Heart right ventricle (tissue), 16 donors: ENCODE data around the gene C16orf82. TPM values are rescaled to one million over a fixed set of nuclear protein-coding genes. Genes with fewer than 3 reads are reported as not detected.
A peak's percentile ranks its signal among the peaks of the same experiment; 100 is the strongest.

Source experiments
- ATAC-seq, 8 donors: fragments of 200-7000 bp; cut with Tn5 transposase; one replicate each; pipeline ENCODE4 v1.9.1; 2020; ENCODE audit warnings: mild to moderate bottlenecking in 8 of 8, moderate library complexity in 8 of 8, moderate number of reproducible peaks in 1 of 8
- DNase-seq, 2 donors: peaks; one replicate each; pipeline ENCODE4 v3.0.0-alpha.2; 2020
- H3K27ac ChIP-seq, 10 donors: fragments of 200-600 bp; sonication (generic) in 2 of 10; one replicate each; pipeline versions ENCODE4 v1.5.0 to v1.8.0; 2020 to 2022; ENCODE audit warnings: mild to moderate bottlenecking in 3 of 10
- H3K27me3 ChIP-seq, 7 donors: fragments of 200-600 bp; one replicate each; pipeline ENCODE4 v1.8.0; 2021 to 2022; ENCODE audit warnings: mild to moderate bottlenecking in 2 of 7
- H3K36me3 ChIP-seq, 9 donors: fragments of 200-600 bp; sonication (generic) in 1 of 9; one replicate each; pipeline versions ENCODE4 v1.5.0 to v1.8.0; 2020 to 2022; ENCODE audit warnings: mild to moderate bottlenecking in 2 of 9
- H3K4me1 ChIP-seq, 9 donors: fragments of 200-600 bp; sonication (generic) in 1 of 9; one replicate each; pipeline versions ENCODE4 v1.5.0 to v1.8.0; 2020 to 2022; ENCODE audit warnings: mild to moderate bottlenecking in 4 of 9
- H3K4me3 ChIP-seq, 10 donors: fragments of 200-600 bp; sonication (generic) in 2 of 10; one replicate each; pipeline versions ENCODE4 v1.5.0 to v1.8.0; 2020 to 2022; ENCODE audit warnings: mild to moderate bottlenecking in 7 of 10, moderate library complexity in 2 of 10
- H3K9me3 ChIP-seq, 11 donors: fragments of 200-600 bp in 10 of 11; sonication (generic) in 2 of 11; one replicate each; pipeline versions ENCODE4 v1.5.0 to v1.8.0; 2013 to 2022; ENCODE audit warnings: mild to moderate bottlenecking in 2 of 11, control low read depth in 1 of 11, moderate library complexity in 1 of 11
- WGBS, 2 donors: extraction: QIAGEN DNeasy Blood & Tissue Kit; methylation state at CpG; one replicate each; pipeline ENCODE4 v1.1.7; 2013; ENCODE audit warnings: inconsistent platforms in 1 of 2; 5-methylcytosine and 5-hydroxymethylcytosine counted together
- intact Hi-C, 10 donors: fragments of 100-400 bp; cut with DNase I; formaldehyde crosslinking; loops; one replicate each; pipeline versions ENCODE4 v1.11.1 to v1.14.2; 2022
- polyA plus RNA-seq, 2 donors: library from polyadenylated mRNA; stranded (reverse); fragments of 200-250 nt; gene quantifications; one replicate each; pipeline ENCODE4 v1.2.3, GENCODE V29; 2013
- total RNA-seq, 10 donors: library from RNA; stranded (reverse); fragmentation: NEBNext Ultra II Directional in 3 of 10; extraction: Animal tissue kit (Norgen Biotek cat#: 25700) in 3 of 10; gene quantifications; one replicate each; pipeline versions ENCODE4 v1.2.1 to v1.2.4, GENCODE V29; 2021 to 2023
- TF ChIP-seq, protein P1 (sequence below), 9 donors: fragments of 200-600 bp; sonication (generic) in 2 of 9; IDR thresholded peaks; one replicate each; pipeline versions ENCODE4 v1.5.0 to v1.8.0; 2021 to 2022; ENCODE audit warnings: antibody characterized with exemption in 9 of 9, mild to moderate bottlenecking in 5 of 9, moderate library complexity in 1 of 9
- donor health status: Arrhythmogenic right ventricular cardiomyopathy.
- donor health status: ischemic (EF 13 %, LVEDD 7.1; RV severe dilation, severe dysfunction).
- donor health status: healthy with polysubstance abuse.
- donor health status: DM: no; HTN: yes; CAD: no.
- donor health status: DM: no; HTN: no; CAD: no.
- donor health status: ischemic (EF 25% LVEDD 6.9; RV normal size, moderate dysfunction).
- donor health status: ischemic (EF 25% LVEDD 5.7; RV mildly dilated, moderate dysfunction).
- donor health status: healthy.
- donor health status: DM: yes; HTN: yes; CAD: no.
- donor health status: Ischemic cardiomyopathy.
- donor health status: ischemic (EF 35%, LVEDD 5.7; RV mildly dilated, moderate dysfunction).
- donor health status: nonischemic (EF 11% LVEDD 7.7; RV severe dilation, severe dysfunction).
- donor health status: DM: yes; HTN: yes; CAD: no.
- donor health status: PGD.
- donor health status: ischemic (EF 29% LVEDD 5.4; RV normal size, mild dysfunction).
- donor health status: nonischemic (EF 23%, LVEDD 6.1; RV moderate dilation, normal function).

Gene C16orf82
- total and polyA plus RNA-seq, 12 donors = not detected

DNA sequence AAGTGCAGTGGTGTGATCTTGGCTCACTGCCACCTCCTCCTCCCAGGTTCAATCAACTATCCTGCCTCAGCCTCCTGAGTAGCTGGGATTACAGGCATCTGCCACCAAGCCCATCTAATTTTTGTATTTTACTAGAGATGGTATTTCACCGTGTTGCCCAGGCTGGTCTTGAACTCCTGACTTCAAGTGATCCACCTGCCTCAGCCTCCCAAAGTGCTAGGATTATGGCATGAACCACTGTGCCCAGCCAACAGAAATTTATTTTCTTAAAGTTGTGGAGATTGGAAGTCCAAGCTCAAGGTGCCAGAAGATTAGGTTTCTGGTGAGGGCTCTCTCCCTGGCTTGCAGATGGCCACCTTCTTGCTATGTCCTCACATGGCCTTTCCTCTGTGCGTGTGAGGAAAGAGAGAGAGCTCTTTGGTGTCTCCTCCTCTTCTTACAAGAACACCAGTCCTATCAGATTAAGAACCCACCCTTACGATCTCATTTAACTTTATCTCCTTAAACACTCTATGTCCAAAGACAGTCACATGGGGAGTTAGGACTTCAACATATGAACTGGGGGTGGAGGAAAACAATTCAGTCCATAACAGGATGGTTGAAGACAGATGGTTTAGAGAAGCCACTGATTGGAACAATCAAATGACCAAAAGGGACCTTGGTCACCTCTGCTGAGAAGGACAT, 31.8 kb downstream of the C16orf82 start:
- H3K27ac ChIP-seq = peak overlapping the region in 2 of 10 donors; percentile 13 to 15

DNA sequence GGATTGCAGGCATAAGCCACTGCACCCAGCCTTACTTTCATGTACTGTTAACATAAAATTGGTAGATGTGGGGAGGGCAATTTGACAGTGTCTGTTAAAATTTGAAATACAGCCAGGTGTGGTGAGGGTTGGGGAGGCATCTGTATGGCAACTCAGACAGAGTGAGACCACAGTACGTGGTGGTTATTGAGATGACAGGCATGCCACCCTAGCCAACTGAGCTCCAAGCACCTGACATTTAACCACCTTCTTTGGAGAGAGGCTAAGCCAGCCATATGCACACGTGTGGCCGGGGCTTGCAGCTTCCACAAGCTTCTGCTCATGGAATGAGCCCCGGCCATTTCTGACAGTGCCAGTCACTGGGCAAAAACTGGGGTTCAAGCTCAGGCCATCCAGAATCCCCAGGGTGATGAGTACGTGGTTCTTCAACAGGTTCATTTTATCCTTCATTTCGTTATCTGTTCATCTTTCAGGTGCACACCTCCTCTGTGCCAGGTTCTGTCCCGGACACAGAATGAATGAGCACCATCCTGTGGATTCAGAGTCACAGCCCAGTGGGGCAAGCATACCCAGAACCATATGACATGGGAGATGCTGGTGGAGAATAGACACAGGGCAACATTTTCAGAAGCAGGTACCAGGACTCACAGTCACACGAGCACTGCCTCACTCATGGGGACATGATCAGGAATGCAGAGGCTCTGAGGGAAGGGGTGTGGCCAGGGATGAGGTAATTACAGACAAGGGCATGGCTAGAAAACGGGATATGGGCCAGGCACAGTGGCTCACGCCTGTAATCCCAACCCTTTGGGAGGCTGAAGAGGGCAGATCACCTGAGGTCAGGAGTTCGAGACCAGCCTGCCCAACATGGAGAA, 36.2 kb downstream of the C16orf82 start:
- Histone ChIP-seq H3K27me3 (peaks cover 0 to 26% (median 6%) of the 10 kb centered on the region in 7 donors), H3K27ac (no peak overlapping the region), H3K4me1 (peaks cover 0 to 7% (median 0%) of the 10 kb centered on the region in 9 donors), H3K4me3 (no peak overlapping the region), H3K9me3 (peaks cover 0 to 3% (median 0%) of the 10 kb centered on the region in 11 donors), H3K36me3 (no peaks in the 10 kb centered on the region)
- 73 to 75% methylated on average over 11 of the region's 11 CpGs for WGBS, 2 donors
- intact Hi-C loops = loop anchor here in 2 of 10 donors (10.0 kb wide), 2 partner anchors 1818 to 1828 kb away; no protein-coding TSS in a partner anchor
- ATAC-seq (no peak), DNase-seq (no peak)
- TF ChIP-seq, protein P1, sequence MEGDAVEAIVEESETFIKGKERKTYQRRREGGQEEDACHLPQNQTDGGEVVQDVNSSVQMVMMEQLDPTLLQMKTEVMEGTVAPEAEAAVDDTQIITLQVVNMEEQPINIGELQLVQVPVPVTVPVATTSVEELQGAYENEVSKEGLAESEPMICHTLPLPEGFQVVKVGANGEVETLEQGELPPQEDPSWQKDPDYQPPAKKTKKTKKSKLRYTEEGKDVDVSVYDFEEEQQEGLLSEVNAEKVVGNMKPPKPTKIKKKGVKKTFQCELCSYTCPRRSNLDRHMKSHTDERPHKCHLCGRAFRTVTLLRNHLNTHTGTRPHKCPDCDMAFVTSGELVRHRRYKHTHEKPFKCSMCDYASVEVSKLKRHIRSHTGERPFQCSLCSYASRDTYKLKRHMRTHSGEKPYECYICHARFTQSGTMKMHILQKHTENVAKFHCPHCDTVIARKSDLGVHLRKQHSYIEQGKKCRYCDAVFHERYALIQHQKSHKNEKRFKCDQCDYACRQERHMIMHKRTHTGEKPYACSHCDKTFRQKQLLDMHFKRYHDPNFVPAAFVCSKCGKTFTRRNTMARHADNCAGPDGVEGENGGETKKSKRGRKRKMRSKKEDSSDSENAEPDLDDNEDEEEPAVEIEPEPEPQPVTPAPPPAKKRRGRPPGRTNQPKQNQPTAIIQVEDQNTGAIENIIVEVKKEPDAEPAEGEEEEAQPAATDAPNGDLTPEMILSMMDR (IDR thresholded peaks at IDR 0.05) = no peak

More for the DNA sequence above, 31.8 kb downstream of the C16orf82 start:
- peaks cover 0 to 9% (median 0%) of the 10 kb centered on the region in 11 donors for H3K9me3 ChIP-seq
- no peak overlapping the region for H3K4me3 ChIP-seq
- H3K27me3 ChIP-seq = peaks cover 0 to 8% (median 0%) of the 10 kb centered on the region in 7 donors
- ATAC-seq = peak in 1 of 8 donors; percentile 29
- 58 to 66% methylated on average over 3 of the region's 3 CpGs for WGBS, 2 donors
- intact Hi-C loops = no loop called here
- TF ChIP-seq, protein P1 (IDR thresholded peaks at IDR 0.05) = no peak
- DNase-seq = no peak
- peaks cover 0 to 15% (median 6%) of the 10 kb centered on the region in 9 donors for H3K4me1 ChIP-seq
- H3K36me3 ChIP-seq = no peaks in the 10 kb centered on the region

DNA sequence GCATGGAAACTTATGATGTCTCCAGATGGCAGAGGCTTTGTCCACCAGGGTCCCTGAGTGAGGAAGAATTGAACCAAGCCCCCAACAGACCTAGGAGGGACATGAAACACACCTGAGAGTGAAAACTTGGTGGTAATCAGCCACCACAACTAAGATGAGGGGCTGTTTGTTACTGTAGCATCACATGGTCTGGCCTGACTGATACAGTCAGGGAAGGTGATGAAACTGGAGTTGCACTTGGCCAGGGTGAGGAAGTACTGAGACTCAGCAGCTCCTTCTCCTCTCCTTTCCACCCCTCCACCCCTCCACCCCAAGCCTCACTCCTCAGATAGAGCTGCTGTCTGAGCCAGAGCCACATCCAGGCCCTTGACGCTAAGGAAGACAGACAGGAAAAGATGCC, 37.2 kb downstream of the C16orf82 start:
- no peak for DNase-seq
- intact Hi-C loops = loop anchor here in 2 of 10 donors (10.0 kb wide), 2 partner anchors 1819 to 1829 kb away; no protein-coding TSS in a partner anchor
- WGBS, 2 donors = 72 to 78% methylated on average over 1 of the region's 1 CpG
- no peak overlapping the region for H3K4me3 ChIP-seq
- ATAC-seq = no peak
- H3K27me3 ChIP-seq = peaks cover 0 to 35% (median 10%) of the 10 kb centered on the region in 7 donors
- no peak overlapping the region for H3K27ac ChIP-seq
- H3K4me1 ChIP-seq = no peaks in the 10 kb centered on the region
- TF ChIP-seq, protein P1 (IDR thresholded peaks at IDR 0.05) = no peak
- H3K9me3 ChIP-seq = peaks cover 0 to 3% (median 0%) of the 10 kb centered on the region in 11 donors
- H3K36me3 ChIP-seq = no peaks in the 10 kb centered on the region

DNA sequence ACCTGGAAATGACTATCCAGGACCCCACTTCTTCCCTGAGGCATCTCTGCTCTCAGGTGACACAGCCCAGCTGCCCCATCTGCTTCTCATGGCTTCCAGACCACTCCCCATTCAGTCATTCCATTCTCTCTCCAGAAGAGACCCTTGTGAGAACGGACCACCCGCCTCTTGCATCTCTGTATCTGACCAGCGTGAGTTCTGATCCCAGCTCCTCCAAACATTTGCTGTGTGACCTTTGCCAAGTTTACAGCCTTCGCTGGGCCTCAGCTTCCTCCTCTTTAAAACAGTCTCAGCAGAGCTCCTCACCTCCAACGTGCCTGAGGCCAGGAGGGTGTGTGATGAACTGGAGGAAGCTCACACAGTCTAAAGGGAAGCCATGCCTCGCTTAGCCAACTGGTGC, 39.6 kb downstream of the C16orf82 start:
- Histone ChIP-seq H3K4me3 (no peak overlapping the region), H3K27ac (no peak overlapping the region), H3K27me3 (peaks cover 0 to 41% (median 11%) of the 10 kb centered on the region in 7 donors), H3K4me1 (peaks cover 0 to 12% (median 8%) of the 10 kb centered on the region in 9 donors), H3K9me3 (peaks cover 0 to 3% (median 0%) of the 10 kb centered on the region in 11 donors), H3K36me3 (no peaks in the 10 kb centered on the region)
- ATAC-seq (no peak), DNase-seq (no peak)
- intact Hi-C loops = loop anchor here in 6 of 10 donors (5.0 to 10.0 kb wide), 4 partner anchors 1269 to 1832 kb away; no protein-coding TSS in a partner anchor
- WGBS, 2 donors = 88 to 89% methylated on average over 6 of the region's 6 CpGs
- TF ChIP-seq, protein P1 (IDR thresholded peaks at IDR 0.05) = no peak
